Hematopoietic multipotent progenitor cell treated with erythropoietin and hydrocortisone succinate and interleukin-3 and kit ligand, for 8 days (in vitro differentiated cells): ENCODE data around the gene OR7A5.
A peak's percentile ranks its signal among the peaks of the same experiment; 100 is the strongest.
"Not testable (repeated sequence)": the region's sequence is repeated elsewhere in the genome, so short reads cannot be mapped to it uniquely, and the experiment has no call there.

Source experiments
- DNase-seq: peaks from one replicate; pipeline ENCODE4 v3.0.0-alpha.2; 2015

The OR7A5 gene

DNA sequence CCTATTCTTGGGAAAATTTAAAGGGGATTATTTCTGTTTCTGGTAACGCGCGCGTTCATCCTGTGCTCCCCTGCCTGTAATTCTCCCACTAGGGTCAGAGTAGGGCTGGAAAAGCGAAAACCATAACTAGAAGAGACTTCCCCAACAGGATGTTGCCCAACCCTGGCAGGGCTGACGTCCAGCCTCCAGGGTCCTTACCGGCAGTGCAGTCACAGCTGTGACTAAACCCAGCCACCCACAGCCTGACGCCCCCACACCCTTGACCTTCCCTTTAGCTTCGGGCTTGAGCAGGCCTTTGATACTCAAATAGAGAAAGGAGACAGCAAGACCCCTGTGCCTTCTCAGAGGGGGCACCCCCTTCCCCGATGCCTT, 50.3 kb downstream of the OR7A5 start:
- peak; percentile 45 for DNase-seq

GRCh38 chr19:14783410-14783998, 51.5 kb downstream of the OR7A5 start:
- DNase-seq: peak; percentile 85

DNA sequence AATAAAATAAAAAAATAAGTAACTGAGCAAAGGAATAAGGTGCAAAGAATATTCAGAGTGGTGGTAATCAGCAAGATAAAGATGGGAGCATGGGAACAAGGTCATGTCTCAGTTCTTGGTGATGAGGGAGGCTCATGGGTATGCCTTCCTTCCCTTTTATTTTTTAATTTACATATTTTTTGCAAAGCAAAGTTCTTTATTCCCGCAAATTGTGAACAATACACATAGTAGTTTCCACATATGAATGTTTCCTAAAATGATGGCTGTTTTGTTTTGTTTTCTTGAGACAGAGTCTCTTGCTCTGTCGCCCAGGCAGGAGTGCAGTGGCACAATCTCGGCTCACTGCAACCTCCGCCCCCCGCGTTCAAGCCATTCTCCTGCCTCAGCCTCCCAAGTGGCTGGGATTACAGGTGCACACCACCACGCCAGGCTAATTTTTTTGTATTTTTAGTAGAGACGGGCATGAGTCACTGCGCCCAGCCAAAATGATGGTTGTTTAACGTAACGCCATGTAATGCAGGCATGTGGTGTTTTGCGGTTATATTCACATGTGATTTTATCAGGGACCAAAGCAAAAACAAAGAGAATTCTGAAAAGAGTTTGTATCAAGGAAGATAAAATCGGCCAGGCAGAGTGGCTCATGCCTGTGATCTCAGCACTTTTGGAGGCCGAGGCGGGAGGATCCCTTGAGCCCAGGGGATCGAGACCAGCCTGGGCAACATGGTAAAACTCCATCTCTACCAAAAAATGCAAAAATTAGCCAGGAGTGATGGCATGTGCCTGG, 52.2 kb downstream of the OR7A5 start:
- peak; percentile 52 for DNase-seq

- not testable (repeated sequence) for DNase-seq
These were observed 53.1 kb downstream of the OR7A5 start for GRCh38 chr19:14781713-14782536.

DNA sequence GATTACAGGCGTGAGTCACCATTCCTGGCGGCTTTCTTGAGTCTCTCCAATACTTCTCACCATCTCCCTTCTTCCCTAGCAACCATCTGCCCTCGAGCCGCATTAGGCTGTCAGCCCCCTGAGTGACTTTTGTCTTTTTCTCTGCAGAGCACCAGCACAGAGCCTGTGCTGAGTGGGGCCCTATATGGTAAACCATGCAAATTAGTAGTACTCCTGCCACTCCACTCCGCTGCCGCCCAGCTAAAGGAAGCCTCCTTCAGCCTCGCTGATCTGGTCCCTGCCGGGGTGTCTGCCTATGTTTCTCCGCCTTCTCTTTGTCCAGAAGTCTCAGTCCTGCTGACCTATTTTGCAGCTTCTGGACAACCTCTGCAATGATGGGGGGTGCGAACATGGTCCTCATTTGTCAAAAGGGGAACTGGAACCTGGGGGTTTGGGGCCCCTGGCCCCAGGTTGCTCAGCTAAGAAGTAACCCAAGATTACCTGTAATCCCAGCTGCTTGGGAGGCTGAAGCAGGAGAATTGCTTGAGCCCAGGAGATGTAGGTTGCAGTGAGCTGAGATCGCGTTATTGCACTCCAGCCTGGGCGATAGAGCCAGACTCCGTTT, 54.3 kb downstream of the OR7A5 start:
- DNase-seq: not testable (repeated sequence)

- no peak for DNase-seq
These were observed 55.8 kb downstream of the OR7A5 start for GRCh38 chr19:14779151-14779550.

- DNase-seq: not testable (repeated sequence)
These were observed 56.7 kb downstream of the OR7A5 start, which contains the start of gene ADGRE2 for GRCh38 chr19:14778110-14778845. Gene ADGRE2, minus strand, starts transcription at chr19:14778560. Its CDS starts 1,804 bp downstream, at chr19:14776756.

DNA sequence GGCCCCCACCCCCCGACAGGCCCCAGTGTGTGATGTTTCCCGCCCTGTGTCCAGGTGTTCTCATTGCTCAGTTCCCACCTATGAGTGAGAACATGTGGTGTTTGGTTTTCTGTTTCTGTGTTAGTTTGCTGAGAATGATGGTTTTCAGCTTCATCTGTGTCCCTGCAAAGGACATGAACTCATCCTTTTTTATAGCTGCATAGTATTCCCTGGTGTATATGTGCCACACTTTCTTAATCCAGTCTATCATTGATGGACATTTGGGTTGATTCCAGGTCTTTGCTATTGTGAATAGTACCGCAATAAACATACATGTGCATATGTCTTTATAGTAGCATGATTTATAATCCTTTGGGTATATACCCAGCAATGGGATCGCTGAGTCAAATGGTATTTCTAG, 57.3 kb downstream of the OR7A5 start:
- DNase-seq: not testable (repeated sequence)
